Heart left ventricle (tissue), 16 donors: ENCODE measurements around the gene DYNLRB2. TPM values are rescaled to one million over a fixed set of nuclear protein-coding genes. Genes with fewer than 3 reads are reported as not detected.

Experiments
- ATAC-seq, 4 donors: fragments of 200-7000 bp; cut with Tn5 transposase; one replicate each; pipeline ENCODE4 v1.9.1; 2020 to 2022; ENCODE audit warnings: moderate library complexity in 4 of 4, mild to moderate bottlenecking in 3 of 4, moderate number of reproducible peaks in 1 of 4
- DNase-seq, 5 donors: peaks; one replicate each; pipeline ENCODE4 v3.0.0-alpha.2; 2020
- H3K27ac ChIP-seq, 12 donors: fragments of 200-600 bp; sonication (generic) in 4 of 12; one replicate each; pipeline versions ENCODE4 v1.5.0 to v1.8.0; 2016 to 2022; ENCODE audit warnings: mild to moderate bottlenecking in 2 of 12
- H3K27me3 ChIP-seq, 9 donors: fragments of 200-600 bp; sonication (generic) in 2 of 9; one replicate each; pipeline versions ENCODE4 v1.5.1 to v1.8.0; 2016 to 2022; ENCODE audit warnings: mild to moderate bottlenecking in 3 of 9
- H3K36me3 ChIP-seq, 9 donors: fragments of 200-600 bp; sonication (generic) in 2 of 9; one replicate each; pipeline versions ENCODE4 v1.5.0 to v1.8.0; 2018 to 2022; ENCODE audit warnings: mild to moderate bottlenecking in 2 of 9
- H3K4me1 ChIP-seq, 12 donors: fragments of 200-600 bp; sonication (generic) in 4 of 12; one replicate each; pipeline versions ENCODE4 v1.5.0 to v1.8.0; 2016 to 2022; ENCODE audit warnings: mild to moderate bottlenecking in 3 of 12
- H3K4me3 ChIP-seq, 12 donors: fragments of 200-600 bp; sonication (generic) in 4 of 12; one replicate each; pipeline versions ENCODE4 v1.5.0 to v1.8.0; 2017 to 2022; ENCODE audit warnings: mild to moderate bottlenecking in 9 of 12, moderate library complexity in 4 of 12
- H3K9me3 ChIP-seq, 12 donors: fragments of 200-600 bp; sonication (generic) in 4 of 12; one replicate each; pipeline versions ENCODE4 v1.5.0 to v1.8.0; 2016 to 2022; ENCODE audit warnings: mild to moderate bottlenecking in 1 of 12
- CTCF ChIP-seq, 12 donors: fragments of 200-600 bp; sonication (generic) in 4 of 12; IDR thresholded peaks; one replicate each; pipeline versions ENCODE4 v1.5.0 to v1.8.0; 2018 to 2022; ENCODE audit warnings: antibody characterized with exemption in 12 of 12, mild to moderate bottlenecking in 5 of 12
- POLR2A ChIP-seq, 2 donors: fragments of 450-650 bp; IDR thresholded peaks; one replicate each; pipeline ENCODE4 v1.6.1; 2017; ENCODE audit warnings: antibody characterized with exemption in 2 of 2, mild to moderate bottlenecking in 2 of 2, moderate library complexity in 2 of 2
- WGBS, 4 donors: extraction: QIAGEN DNeasy Blood & Tissue Kit in 2 of 4; methylation state at CpG; one replicate each; pipeline versions ENCODE4 v1.1.5 to v1.1.7; 2013 to 2018; 5-methylcytosine and 5-hydroxymethylcytosine counted together
- intact Hi-C, 10 donors: fragments of 100-400 bp; cut with DNase I; formaldehyde crosslinking; loops; one replicate each; pipeline versions ENCODE4 v1.11.1 to v1.14.2; 2022
- polyA plus RNA-seq, 2 donors: library from polyadenylated mRNA; stranded (reverse); fragments of 200-250 nt; gene quantifications; one replicate each; pipeline ENCODE4 v1.2.3, GENCODE V29; 2013
- total RNA-seq, 9 donors: library from RNA; depleted of rRNA in 2 of 9; stranded (reverse); fragments of >200 nt in 2 of 9; fragmentation: NEBNext Ultra II Directional in 3 of 9; extraction: Animal tissue kit (Norgen Biotek cat#: 25700) in 3 of 9; gene quantifications; one replicate each; pipeline versions ENCODE4 v1.1.0 to v1.2.4, GENCODE V29; 2016 to 2023
- donor health status: ischemic (EF 13 %, LVEDD 7.1; RV severe dilation, severe dysfunction).
- donor health status: healthy with polysubstance abuse.
- donor health status: DM: no; HTN: yes; CAD: no.
- donor health status: DM: no; HTN: no; CAD: no.
- donor health status: ischemic (EF 25% LVEDD 6.9; RV normal size, moderate dysfunction).
- donor health status: ischemic (EF 25% LVEDD 5.7; RV mildly dilated, moderate dysfunction).
- donor health status: healthy.
- donor health status: DM: yes; HTN: yes; CAD: no.
- donor health status: ischemic (EF 35%, LVEDD 5.7; RV mildly dilated, moderate dysfunction).
- donor health status: nonischemic (EF 11% LVEDD 7.7; RV severe dilation, severe dysfunction).
- donor health status: DM: yes; HTN: yes; CAD: no.
- donor health status: PGD.
- donor health status: ischemic (EF 29% LVEDD 5.4; RV normal size, mild dysfunction).
- donor health status: nonischemic (EF 23%, LVEDD 6.1; RV moderate dilation, normal function).

DYNLRB2 gene
- total and polyA plus RNA-seq, 11 donors = 0.33 to 2.1 (median 0.87) TPM; not detected in 5

- DNase-seq (peak in 1 of 5 donors; percentile 39), ATAC-seq (peak in 2 of 4 donors; percentile 16 to 61)
Measured at GRCh38 chr16:80583466-80583865, 42.7 kb downstream of the DYNLRB2 start.

GRCh38 chr16:80585764-80586163, 45.0 kb downstream of the DYNLRB2 start:
- 77 to 90% (median 88%) methylated on average over 4 of the region's 4 CpGs for WGBS, 4 donors
- DNase-seq = no peak
- Histone ChIP-seq H3K36me3 (no peaks in the 10 kb centered on the region), H3K27me3 (no peaks in the 10 kb centered on the region), H3K9me3 (no peaks in the 10 kb centered on the region), H3K4me1 (no peaks in the 10 kb centered on the region), H3K4me3 (no peak overlapping the region), H3K27ac (no peak overlapping the region)
- intact Hi-C loops = loop anchor here in 1 of 10 donors (2.0 kb wide), 1 partner anchor 39 kb away; no protein-coding TSS in a partner anchor
- no peak for ATAC-seq
- no peak for TF ChIP-seq POLR2A (IDR thresholded peaks at IDR 0.05)
- TF ChIP-seq CTCF (IDR thresholded peaks at IDR 0.05) = no peak

More at GRCh38 chr16:80583466-80583865, 42.7 kb downstream of the DYNLRB2 start:
- no peaks in the 10 kb centered on the region for H3K4me1 ChIP-seq
- no peaks in the 10 kb centered on the region for H3K36me3 ChIP-seq
- H3K9me3 ChIP-seq = peaks cover 0 to 4% (median 0%) of the 10 kb centered on the region in 12 donors
- TF ChIP-seq POLR2A (IDR thresholded peaks at IDR 0.05) (no peak), CTCF (IDR thresholded peaks at IDR 0.05) (no peak)
- WGBS, 4 donors = 72 to 90% (median 85%) methylated on average over 3 of the region's 3 CpGs
- H3K27me3 ChIP-seq = no peaks in the 10 kb centered on the region
- intact Hi-C loops = no loop called here
- no peak overlapping the region for H3K4me3 ChIP-seq
- H3K27ac ChIP-seq = no peak overlapping the region

- TF ChIP-seq POLR2A (IDR thresholded peaks at IDR 0.05) (no peak), CTCF (IDR thresholded peaks at IDR 0.05) (no peak)
- Histone ChIP-seq H3K27ac (no peak overlapping the region), H3K4me3 (no peak overlapping the region), H3K9me3 (no peaks in the 10 kb centered on the region), H3K36me3 (no peaks in the 10 kb centered on the region), H3K4me1 (no peaks in the 10 kb centered on the region), H3K27me3 (no peaks in the 10 kb centered on the region)
- DNase-seq (no peak), ATAC-seq (no peak)
- intact Hi-C loops = no loop called here
Measured at GRCh38 chr16:80586476-80586875, 45.7 kb downstream of the DYNLRB2 start.

GRCh38 chr16:80587071-80587470, 46.3 kb downstream of the DYNLRB2 start:
- Histone ChIP-seq H3K9me3 (no peaks in the 10 kb centered on the region), H3K27me3 (no peaks in the 10 kb centered on the region), H3K27ac (no peak overlapping the region), H3K4me1 (no peaks in the 10 kb centered on the region), H3K36me3 (no peaks in the 10 kb centered on the region), H3K4me3 (no peak overlapping the region)
- 72 to 81% (median 73%) methylated on average over 4 of the region's 4 CpGs for WGBS, 4 donors
- no peak for TF ChIP-seq POLR2A (IDR thresholded peaks at IDR 0.05)
- TF ChIP-seq CTCF (IDR thresholded peaks at IDR 0.05) = no peak
- intact Hi-C loops = no loop called here
- no peak for DNase-seq
- ATAC-seq = peak in 1 of 4 donors; percentile 24
